Left cardiac atrium (tissue), 4 donors: ENCODE measurements around the gene CSMD2. TPM values are rescaled to one million over a fixed set of nuclear protein-coding genes. Genes with fewer than 3 reads are reported as not detected.

Experiments
- ATAC-seq, 2 donors: fragments of 200-7000 bp; cut with Tn5 transposase; one replicate each; pipeline ENCODE4 v1.9.1; 2020; ENCODE audit warnings: mild to moderate bottlenecking in 2 of 2, moderate library complexity in 2 of 2
- DNase-seq: peaks from one replicate; pipeline ENCODE4 v3.0.0-alpha.2; 2020
- intact Hi-C, 2 donors: fragments of 100-400 bp; cut with DNase I; formaldehyde crosslinking; loops; one replicate each; pipeline versions ENCODE4 v1.14.1 to v1.15.1; 2022 to 2023
- total RNA-seq, 2 donors: library from RNA; stranded (reverse); fragmentation: NEBNext Ultra II Directional; extraction: Animal tissue kit (Norgen Biotek cat#: 25700); gene quantifications; one replicate each; pipeline ENCODE4 v1.2.1, GENCODE V29; 2021
- donor health status: DM: no; HTN: yes; CAD: no.
- donor health status: DM: no; HTN: yes; CAD: no; lungs with severe emphysema.
- donor health status: DM: yes; HTN: yes; CAD: no.
- donor health status: Dilated cardiomyopathy.

CSMD2 gene
- total RNA-seq, 2 donors from 2014 or later, result 0.29 to 0.58 TPM

DNA sequence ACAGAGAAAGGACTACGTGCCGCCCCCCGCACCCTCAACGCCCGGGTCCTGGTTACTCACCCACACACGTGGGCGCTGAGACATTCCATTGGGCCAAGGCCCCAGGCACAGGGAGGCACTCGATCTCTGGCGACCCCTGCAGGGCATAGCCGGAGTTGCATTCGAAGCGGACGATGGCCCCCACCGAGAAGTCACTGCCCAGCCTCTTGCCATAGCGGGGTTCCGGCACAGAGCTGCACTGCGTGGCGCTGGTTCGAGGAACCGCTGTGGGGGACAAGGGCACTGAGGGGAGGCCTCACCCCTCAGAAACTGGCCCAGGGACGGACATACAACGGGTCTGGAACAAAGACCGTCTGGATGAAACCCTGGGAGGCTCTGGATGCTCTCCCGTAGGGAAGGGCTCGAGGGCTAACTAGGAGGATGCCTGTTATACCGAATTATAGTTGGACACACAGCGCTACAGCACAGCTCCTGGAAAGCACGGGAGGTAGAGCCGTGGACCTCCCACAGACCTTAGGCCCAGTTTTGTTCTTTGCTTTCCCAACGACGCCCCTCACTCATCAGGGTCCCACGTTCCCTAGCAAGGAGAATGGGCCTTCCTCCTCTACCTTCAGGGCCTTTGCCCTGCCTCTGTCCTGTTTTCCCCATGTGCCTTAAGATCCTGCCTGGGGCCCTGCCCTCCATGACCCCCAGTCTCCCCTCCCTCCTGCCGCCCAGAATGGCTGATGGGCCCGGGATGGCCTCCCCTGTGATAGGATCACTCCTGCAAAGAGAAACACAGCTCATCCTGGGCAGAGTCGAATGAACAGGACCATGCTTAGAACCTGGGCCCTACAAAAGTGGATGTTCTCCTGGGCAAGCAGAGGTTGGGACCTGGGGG lies 539.8 kb downstream of the CSMD2 start:
- DNase-seq, result no peak
- intact Hi-C loops, result no loop called here

DNA sequence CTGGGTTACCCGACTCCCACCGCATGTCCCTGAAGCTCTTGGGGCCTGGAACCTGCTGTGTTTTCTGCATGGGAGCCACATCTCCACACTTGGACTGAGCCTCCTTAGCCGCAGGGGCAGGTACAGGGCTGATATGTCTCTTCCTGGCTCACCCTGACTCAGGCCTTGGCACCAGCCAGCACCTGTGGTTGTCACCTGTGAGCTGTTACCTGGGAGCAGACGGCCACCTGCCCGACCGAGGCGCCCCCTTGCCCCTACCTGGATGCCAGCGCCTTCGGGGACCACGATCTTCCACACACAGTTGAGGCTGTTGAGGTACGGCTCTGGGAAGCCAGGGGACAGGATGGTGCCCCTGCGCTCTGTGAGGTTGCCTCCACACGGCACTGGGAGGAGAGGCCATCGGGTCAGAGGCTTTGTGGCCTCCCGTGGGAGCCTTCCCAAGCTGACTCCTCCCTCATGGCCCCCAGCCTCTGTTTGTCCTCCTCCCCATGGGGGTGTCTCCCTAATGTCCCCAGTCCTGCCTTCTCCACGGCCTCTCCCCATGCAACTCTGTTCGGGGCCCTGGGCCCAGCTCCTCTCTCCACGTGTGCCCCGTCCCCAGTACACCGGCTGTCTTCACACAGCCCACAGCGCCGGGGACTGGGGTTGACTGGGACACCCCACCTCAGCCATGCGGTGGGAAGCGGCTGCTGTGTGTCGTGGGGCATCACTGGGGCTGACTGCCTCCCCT lies 540.6 kb downstream of the CSMD2 start:
- DNase-seq (no peak), ATAC-seq (no peak)
- intact Hi-C loops, result no loop called here

More for the DNA sequence above, 539.8 kb downstream of the CSMD2 start:
- ATAC-seq, result no peak

DNA sequence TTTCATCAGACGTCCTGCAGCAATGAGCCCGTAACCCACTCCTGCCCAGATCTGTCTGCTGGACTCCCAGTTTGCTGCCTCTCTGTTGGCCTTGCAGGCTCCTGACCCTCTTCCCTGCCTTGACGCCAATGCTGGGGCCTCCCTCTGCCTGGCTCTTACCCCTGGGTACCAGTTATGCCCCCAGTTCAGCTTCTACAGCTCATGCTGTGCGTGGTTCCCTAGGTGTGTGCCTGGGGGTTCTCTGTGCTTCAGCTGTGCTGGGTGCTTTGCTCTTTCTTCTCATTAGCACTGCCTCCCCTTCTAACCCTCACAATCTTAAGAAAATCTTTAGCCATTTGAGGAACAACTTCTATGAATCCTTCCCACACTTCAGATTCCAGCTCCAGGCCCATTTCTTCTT lies 541.2 kb downstream of the CSMD2 start:
- ATAC-seq (no peak), DNase-seq (no peak)
- intact Hi-C loops, result no loop called here

DNA sequence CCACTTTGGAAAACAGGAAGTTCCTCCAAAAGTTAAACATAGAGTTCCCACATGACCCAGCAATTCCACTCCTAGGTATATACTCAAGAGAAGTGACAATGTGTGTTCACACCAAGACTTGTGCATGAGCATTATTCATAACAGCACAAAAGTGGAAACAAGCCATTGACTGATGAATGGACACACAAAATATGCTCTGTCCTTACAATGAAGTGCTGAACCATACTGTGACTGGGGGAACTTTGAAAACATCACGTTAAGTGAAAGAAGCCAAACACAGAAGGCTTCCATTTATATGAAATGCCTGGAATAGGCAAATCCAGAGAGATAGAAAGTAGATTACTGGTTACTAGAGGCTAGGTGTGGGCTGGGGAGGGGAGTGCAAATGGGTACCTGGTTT lies 542.3 kb downstream of the CSMD2 start:
- no peak for ATAC-seq
- intact Hi-C loops, result no loop called here
- DNase-seq, result no peak

DNA sequence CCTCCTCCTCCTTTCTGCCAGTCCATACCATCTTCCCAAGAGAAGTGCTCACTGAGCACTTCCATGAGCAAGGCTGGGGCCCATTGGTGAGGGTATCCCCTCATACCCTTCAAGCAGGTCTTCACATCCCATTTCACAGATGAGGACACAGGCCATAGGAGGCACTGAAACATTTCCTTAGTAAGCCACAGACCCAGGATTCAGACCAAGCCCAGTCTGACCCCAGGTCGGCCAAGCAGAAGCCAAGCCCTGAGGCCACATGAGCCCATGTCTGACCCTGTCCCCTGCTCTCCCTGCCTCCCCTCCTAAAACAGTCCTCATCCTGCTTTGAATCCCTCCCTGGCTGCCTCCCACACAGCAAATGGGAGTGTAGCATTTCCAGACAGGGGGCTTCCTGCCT lies 546.4 kb downstream of the CSMD2 start:
- intact Hi-C loops, result loop anchor here (10.0 kb wide), 2 partner anchors 124 to 404 kb away; no protein-coding TSS in a partner anchor
- no peak for ATAC-seq

DNA sequence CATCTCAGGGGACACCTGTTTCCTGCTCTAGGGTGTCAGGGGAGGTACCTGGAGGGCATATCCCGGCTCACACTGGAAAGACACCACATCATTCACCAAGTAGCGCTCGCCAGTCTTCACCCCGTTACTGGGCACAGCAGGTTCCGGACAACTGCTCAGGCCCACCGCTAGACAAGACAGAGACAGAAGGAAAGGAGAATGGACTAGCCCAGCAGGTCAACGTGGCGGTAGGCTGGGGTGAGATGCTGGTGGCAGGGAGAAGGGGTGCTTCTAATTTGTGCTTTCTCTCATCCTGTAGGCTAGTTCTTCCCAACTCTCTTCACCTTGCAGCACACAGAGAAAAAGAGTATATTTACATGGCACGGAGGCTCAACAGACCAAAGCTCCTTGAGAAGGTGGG lies 547.6 kb downstream of the CSMD2 start:
- no peak for DNase-seq
- no peak for ATAC-seq
- intact Hi-C loops, result loop anchor here (10.0 kb wide), 2 partner anchors 123 to 403 kb away; no protein-coding TSS in a partner anchor

More for the DNA sequence above, 546.4 kb downstream of the CSMD2 start:
- DNase-seq, result no peak

DNA sequence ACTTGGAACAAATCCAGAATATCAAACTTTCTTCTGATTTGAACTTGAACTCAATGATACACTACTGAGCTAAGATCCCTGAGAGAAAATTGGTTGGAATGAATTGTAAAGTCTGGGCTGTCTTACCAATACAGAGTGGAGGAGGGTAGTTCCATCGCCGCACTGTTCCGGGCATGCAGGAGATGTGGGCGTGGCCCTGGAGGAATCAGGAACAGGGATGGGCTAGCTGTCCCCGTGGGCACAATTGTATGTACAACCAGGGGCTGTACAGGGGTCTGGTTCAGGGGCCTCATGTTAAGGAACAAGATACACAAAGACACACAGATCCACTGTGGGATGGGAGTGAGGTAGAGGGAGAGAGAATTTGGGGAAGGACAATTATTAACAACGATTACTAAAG lies 548.2 kb downstream of the CSMD2 start:
- intact Hi-C loops, result loop anchor here (10.0 kb wide), 2 partner anchors 122 to 402 kb away; no protein-coding TSS in a partner anchor
- DNase-seq (no peak), ATAC-seq (peak in 1 of 2 donors; percentile 38)

DNA sequence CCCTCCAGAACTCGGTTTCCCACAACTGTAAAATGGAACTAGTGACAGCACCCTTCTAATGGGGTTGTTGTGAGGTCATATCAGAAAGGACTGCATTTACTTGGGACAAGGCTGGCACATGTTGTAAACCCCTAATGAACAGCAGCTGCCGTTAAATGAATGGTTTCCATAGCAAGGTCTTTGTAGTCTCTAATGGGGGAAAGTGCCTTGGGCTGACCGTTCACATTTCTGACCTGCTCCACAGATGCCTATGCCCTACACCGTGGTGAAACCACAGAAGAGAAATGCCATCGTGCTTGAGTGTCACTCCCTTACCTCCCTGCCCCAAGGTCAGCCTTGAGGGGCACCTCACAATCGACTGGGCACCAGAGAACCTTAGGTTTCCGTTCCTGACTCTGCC lies 549.5 kb downstream of the CSMD2 start:
- no peak for DNase-seq
- no peak for ATAC-seq
- intact Hi-C loops, result loop anchor here (10.0 kb wide), 2 partner anchors 121 to 401 kb away; no protein-coding TSS in a partner anchor

DNA sequence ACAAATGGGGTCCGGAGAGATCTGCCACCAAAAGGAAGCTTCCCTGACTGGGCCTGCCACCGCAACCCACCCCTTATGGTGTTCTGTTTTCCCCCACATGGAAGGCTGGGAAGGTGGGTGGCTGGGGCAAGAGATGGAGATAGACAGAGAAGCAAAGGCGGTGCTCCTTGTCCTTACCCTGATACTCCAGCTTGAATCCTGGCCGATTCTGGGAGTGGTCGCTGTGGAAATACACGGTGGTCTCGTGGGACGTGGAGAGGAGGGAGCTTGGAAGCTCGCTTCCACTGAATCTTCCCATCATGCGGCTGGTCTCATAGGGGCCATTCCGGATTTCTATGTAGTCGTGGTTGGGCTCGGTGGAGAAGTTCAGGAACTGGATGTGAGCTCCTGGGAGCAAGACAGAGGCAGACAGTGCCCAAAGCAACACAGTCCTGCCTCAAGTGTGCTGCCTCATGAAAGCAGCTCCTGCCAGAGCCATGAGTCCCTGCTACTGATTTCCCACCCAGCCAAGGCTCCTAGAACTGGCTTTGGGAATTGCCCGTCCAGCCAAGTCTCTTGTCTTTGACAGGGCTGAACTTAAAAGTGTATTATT lies 554.1 kb downstream of the CSMD2 start:
- no peak for DNase-seq
- intact Hi-C loops, result loop anchor here (5.0 to 10.0 kb wide), 5 partner anchors 39 to 396 kb away; partner anchors contain the start of gene ZSCAN20 (in 1 of the 2)
- ATAC-seq, result peak in 1 of 2 donors; percentile 41

DNA sequence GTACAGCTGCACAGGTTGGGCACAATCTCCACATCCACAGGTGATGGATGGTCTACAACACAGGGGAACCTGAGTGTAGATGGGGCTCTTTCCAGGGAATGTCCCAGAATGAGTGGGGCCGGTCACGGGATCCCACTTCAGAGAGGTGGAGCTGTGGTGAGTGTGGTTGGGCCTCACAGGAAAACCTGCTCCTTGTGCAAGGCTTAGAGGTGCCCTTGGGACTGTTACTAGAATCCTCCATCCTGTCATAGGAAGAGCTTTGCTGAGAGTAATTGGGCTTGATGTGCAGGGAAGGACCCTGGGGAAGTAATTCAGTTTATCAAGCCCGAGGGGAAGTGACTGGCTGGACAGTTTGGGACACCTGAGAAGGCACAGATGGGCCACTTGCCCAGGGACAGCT lies 554.6 kb downstream of the CSMD2 start:
- ATAC-seq (no peak), DNase-seq (no peak)
- intact Hi-C loops, result loop anchor here (5.0 to 10.0 kb wide), 5 partner anchors 38 to 396 kb away; partner anchors contain the start of gene ZSCAN20 (in 1 of the 2)

DNA sequence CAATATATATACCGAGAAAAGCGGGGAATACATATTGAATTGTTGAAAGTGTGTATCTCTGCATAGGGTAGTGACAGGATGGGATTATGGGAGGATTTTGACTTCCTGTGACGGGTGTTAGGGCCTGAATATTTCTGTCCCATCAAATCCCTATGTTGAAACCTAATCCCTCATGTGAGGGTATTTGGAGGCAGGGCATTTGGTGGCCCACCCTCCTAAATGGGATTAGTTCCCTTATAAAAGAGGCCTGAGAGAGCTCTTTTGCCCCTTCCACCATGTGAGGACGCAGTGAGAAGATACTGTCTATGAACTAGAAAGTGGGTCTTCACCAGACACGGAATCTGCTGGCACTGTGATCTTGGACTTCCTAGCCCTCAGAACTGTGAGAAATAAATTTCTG lies 555.3 kb downstream of the CSMD2 start:
- intact Hi-C loops, result loop anchor here (5.0 to 10.0 kb wide), 5 partner anchors 37 to 395 kb away; partner anchors contain the start of gene ZSCAN20 (in 1 of the 2)
- no peak for ATAC-seq
- no peak for DNase-seq

DNA sequence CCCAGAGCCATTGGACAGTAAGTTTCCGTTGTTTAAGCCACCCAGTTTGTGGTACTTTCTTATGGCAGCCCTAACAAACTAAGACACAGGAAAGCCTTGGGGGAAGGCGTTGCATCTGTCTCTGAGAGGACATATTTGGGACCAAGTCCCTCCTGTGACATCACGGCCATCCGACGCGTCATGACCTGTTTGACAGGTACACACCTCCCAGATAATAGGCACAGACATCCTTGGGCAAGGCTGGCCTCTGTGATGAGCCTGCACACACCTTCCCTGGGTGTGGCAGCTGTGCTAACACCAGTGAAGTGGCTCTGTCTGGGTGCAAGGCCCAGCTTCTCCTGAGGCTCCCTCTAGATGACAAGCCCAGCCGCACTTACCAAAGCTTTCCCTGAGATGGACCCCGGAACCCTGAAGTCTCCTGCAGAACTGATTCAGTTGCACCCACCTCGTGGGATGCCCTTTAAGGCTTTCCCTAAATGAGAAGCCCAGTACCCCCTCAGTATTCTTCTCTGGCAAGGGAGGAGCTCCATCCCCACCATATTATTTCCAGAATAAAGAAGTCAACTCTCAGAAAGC lies 556.1 kb downstream of the CSMD2 start:
- no peak for DNase-seq
- intact Hi-C loops, result no loop called here
- ATAC-seq, result no peak

DNA sequence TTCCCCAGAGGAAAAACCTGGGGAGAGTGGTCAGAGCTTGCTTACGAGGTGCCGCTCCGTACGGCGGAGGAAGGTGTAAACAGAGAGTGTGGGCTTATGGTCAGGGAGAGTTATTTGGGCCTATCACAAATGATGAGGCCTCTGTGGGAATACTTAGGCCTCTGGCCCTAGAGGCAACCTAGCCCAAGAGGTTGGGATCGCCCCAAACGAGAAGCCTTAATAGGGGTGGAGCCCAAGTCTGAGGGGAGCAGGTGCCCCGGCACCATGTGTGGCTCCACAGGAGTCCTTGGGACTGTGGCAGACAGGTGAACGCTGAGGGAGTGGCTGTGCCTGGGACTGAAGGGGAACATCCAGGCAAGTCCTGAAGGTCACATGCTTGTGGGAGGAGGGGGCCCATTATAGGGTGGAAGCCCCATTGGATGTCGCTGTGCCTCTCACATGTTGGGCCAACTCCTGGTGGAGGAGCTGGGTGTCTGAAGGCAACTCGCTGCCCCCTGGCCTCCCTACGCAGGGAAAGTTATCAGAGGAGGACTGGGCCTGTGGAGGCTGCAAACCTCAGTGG lies 557.5 kb downstream of the CSMD2 start:
- DNase-seq, result no peak
- no peak for ATAC-seq
- intact Hi-C loops, result no loop called here

DNA sequence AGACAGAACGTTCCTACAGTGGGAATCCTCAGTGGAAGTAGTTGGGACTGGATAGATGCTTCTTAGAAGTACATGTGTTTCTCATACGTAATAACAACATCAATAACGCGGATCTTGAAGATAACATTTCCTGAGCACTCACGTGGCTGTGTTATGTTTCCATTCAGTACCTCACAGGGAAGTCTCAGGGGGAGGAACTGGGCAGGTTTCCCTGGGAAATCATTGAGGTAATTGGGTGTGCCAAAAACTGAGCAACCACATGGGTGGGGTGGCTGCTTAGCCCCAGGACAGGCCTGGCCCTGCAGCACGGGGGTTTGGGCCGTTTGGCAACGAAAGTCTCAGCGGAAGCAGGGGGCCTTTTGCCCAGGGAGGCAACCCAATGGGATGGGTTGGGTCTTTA lies 558.8 kb downstream of the CSMD2 start:
- intact Hi-C loops, result no loop called here
- DNase-seq (peak; percentile 53), ATAC-seq (peak; percentile 38 to 42)

DNA sequence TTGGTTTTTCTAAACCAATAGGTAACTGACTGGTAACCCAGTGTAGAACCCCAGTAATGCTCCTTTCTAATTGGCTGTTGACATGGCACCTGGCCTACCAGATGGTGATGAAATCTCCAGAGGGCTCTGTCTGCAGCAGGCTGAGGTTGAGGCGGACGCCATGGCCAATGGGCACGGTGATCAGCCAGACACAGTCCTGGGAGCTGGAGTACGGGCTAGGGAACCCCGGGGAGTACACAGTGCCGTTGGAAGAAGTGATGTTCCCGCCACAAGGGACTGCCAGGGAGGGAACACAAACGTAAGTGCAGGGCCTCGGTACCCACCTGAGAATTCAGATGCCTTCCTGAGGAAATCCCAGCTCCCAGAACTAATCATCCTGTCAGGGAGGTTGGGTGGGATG lies 562.8 kb downstream of the CSMD2 start:
- intact Hi-C loops, result no loop called here
- no peak for ATAC-seq
- DNase-seq, result no peak

DNA sequence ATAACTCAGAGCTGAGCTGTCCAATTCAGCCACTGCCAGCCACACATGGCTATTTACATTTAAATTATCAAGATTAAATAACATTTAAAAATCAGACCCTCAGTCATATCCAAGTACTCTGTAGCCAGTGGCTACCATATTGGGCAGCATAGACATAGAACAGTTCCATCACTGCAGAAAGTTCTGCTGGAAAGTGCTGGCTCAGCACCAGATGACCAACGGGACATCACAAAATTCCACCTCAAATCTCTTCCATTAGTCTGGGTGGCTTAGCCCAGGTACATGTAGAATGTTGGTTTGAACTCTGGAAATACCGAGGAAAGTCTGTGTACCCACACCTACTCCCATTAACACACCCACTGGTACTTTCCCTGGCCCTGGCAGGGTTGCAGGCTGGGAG lies 563.3 kb downstream of the CSMD2 start:
- intact Hi-C loops, result no loop called here
- DNase-seq (no peak), ATAC-seq (no peak)

DNA sequence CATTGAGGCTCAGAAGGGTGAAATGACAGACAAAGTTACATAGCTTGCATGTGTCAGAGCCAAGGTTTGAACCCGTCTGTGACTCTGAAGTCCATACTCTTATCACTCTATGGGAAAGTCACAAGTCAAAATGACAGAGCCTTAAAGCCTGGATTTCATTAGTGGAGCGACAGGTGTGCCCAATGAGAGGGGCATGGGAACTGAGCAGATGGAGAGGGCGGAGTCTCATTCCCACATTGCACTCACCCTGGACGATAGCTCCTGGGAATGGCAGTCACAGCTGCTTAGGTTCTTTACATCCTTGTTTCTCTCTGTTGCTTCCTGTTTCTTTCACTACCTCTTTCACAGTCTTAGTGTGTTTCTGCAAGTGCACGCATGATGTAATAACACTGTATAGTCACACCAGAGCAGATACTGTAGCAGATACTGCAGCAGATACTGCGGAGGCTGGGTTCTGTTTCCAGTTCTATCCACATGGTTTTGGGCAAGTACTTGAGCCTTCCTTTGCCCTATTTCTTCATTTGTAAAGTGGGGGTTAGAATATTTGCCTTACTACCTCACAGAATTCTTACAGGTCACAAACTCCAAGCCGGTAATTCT lies 565.4 kb downstream of the CSMD2 start:
- ATAC-seq, result no peak
- intact Hi-C loops, result no loop called here
- no peak for DNase-seq

DNA sequence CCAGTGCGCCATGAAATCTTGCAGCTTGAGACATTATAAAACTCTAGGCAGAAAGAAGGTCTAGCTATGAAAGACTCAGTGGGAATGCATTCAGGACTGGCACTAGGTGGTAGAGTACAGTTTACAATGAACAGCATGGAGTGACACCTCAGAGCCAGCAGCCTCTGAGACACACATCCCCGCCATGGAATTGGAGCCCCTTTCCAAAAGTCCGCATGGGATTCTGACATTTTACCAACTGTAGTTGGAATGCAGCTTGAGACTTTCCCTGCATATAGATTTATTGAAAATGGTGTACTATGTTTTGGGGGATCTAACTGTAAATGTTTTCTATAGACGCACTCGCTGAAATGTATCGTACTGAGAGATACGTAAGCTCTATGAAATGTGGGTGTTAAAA lies 576.3 kb downstream of the CSMD2 start:
- intact Hi-C loops, result no loop called here
- ATAC-seq (no peak), DNase-seq (no peak)

DNA sequence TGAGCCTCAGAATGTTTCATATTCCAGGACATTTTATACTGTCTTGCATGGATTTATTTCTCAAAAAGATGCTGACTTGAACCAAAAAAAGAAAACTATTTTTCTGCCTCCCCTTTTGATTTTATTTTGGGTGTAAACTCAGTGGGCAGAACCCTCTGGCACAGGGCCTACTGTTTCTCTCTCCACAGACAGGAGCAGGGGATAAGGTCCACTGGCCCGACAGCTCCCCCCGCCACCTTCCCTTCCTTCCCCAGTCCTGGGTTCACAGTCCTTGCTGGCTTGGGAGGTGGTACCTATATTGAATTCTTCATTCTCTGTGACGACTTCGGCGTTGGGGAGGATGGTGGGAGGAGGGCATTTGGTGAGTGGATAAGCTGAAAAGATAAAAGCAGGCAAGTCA lies 578.2 kb downstream of the CSMD2 start:
- intact Hi-C loops, result no loop called here
- ATAC-seq, result no peak
- no peak for DNase-seq
